ENCODE results near the gene ABHD16B. TPM values are rescaled to one million over a fixed set of nuclear protein-coding genes. Genes with fewer than 3 reads are reported as not detected.

ABHD16B gene
- total and polyA plus RNA-seq, 2 of the 13 experiments (the other 11 are each of a cell fraction or from before 2014, with no cell fraction given) = not detected

DNA sequence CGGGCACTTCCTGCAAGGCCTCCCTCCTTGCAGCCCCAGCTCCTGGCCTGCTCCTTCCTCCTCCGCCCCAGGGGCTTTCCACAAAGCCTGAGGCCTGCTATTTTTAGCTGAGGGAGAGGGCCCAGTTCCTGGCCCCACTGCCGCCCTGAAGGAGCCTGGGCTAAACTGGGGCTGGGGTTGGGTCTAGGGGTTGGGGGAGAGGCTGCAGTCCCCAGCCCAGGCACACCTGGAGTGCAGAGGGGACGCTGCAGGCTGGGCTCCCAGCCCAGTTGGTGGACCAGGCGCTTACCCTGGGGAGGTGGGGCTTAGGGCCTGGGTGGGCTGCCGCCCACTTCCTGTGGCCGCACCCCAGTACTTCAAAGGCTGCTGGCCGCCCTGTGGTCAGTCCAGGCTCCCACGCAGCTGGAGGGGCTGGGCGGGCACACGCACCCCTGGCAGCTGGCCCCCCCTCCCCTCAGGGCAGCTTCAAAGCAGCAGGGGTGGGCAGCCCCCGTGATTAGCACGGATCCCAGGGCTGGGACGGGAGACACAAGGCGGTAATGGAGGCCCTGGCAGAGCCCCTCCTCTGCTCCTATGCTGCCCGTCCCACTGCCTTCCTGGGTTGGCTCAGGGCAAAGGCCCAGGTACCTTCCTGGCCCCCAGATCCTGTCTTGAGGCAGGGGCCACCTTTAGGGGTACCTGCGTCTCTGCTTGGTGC, 7.1 kb upstream of the ABHD16B start (continued):
- TF ChIP-seq, protein P1, sequence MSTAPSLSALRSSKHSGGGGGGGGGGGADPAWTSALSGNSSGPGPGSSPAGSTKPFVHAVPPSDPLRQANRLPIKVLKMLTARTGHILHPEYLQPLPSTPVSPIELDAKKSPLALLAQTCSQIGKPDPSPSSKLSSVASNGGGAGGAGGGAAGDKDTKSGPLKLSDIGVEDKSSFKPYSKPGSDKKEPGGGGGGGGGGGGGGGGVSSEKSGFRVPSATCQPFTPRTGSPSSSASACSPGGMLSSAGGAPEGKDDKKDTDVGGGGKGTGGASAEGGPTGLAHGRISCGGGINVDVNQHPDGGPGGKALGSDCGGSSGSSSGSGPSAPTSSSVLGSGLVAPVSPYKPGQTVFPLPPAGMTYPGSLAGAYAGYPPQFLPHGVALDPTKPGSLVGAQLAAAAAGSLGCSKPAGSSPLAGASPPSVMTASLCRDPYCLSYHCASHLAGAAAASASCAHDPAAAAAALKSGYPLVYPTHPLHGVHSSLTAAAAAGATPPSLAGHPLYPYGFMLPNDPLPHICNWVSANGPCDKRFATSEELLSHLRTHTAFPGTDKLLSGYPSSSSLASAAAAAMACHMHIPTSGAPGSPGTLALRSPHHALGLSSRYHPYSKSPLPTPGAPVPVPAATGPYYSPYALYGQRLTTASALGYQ (CRISPR knock-in tag; IDR thresholded peaks at IDR 0.05) = peak; percentile 86; the same call in 1 of the 2 replicates
- TF ChIP-seq MXI1 (IDR thresholded peaks at IDR 0.05; ENCODE audit: borderline replicate concordance, low read depth, low read length) = no peak
- peak; percentile 9; the same call in 1 of the 2 replicates for TF ChIP-seq ZNF12 (CRISPR knock-in tag; IDR thresholded peaks at IDR 0.05)
- TF ChIP-seq CHD4 (IDR thresholded peaks at IDR 0.05; ENCODE audit: borderline replicate concordance, low read length) = no peak
- TF ChIP-seq MED8 (CRISPR knock-in tag; IDR thresholded peaks at IDR 0.05; ENCODE audit: insufficient replicate concordance) = no peak
- TF ChIP-seq PPARG (CRISPR knock-in tag; conservative IDR thresholded peaks at IDR 0.05) = 0 out of 2 replicates have a peak, but pooled peaks have one; percentile 11
- 0 out of 2 replicates have a peak, but pooled peaks have one; percentile 44 for TF ChIP-seq CCDC6 (CRISPR knock-in tag; IDR thresholded peaks at IDR 0.05)
- TF ChIP-seq TAF15 (IDR thresholded peaks at IDR 0.05; ENCODE audit: low read depth, low read length, poor library complexity, severe bottlenecking) = no peak
- no peak for TF ChIP-seq THYN1 (CRISPR knock-in tag; IDR thresholded peaks at IDR 0.05; ENCODE audit: borderline replicate concordance, low read depth)
- TF ChIP-seq ZNF7 (CRISPR knock-in tag; IDR thresholded peaks at IDR 0.05) = no peak
- TF ChIP-seq RBM22 (optimal IDR thresholded peaks at IDR 0.05; ENCODE audit: low read length) = no peak
- TF ChIP-seq ZNF777 (CRISPR knock-in tag; IDR thresholded peaks at IDR 0.05) = peak; percentile 46; the same call in 1 of the 2 replicates
- TF ChIP-seq, protein P2, sequence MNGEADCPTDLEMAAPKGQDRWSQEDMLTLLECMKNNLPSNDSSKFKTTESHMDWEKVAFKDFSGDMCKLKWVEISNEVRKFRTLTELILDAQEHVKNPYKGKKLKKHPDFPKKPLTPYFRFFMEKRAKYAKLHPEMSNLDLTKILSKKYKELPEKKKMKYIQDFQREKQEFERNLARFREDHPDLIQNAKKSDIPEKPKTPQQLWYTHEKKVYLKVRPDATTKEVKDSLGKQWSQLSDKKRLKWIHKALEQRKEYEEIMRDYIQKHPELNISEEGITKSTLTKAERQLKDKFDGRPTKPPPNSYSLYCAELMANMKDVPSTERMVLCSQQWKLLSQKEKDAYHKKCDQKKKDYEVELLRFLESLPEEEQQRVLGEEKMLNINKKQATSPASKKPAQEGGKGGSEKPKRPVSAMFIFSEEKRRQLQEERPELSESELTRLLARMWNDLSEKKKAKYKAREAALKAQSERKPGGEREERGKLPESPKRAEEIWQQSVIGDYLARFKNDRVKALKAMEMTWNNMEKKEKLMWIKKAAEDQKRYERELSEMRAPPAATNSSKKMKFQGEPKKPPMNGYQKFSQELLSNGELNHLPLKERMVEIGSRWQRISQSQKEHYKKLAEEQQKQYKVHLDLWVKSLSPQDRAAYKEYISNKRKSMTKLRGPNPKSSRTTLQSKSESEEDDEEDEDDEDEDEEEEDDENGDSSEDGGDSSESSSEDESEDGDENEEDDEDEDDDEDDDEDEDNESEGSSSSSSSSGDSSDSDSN (CRISPR knock-in tag; IDR thresholded peaks at IDR 0.05) = no peak; the same call in none of the 2 replicates
- TF ChIP-seq TBL1XR1 (IDR thresholded peaks at IDR 0.05; ENCODE audit: borderline replicate concordance, low read length, partially characterized antibody) = no peak
- TF ChIP-seq, protein P3, sequence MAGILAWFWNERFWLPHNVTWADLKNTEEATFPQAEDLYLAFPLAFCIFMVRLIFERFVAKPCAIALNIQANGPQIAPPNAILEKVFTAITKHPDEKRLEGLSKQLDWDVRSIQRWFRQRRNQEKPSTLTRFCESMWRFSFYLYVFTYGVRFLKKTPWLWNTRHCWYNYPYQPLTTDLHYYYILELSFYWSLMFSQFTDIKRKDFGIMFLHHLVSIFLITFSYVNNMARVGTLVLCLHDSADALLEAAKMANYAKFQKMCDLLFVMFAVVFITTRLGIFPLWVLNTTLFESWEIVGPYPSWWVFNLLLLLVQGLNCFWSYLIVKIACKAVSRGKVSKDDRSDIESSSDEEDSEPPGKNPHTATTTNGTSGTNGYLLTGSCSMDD (CRISPR knock-in tag; IDR thresholded peaks at IDR 0.05) = 0 out of 2 replicates have a peak, but pooled peaks have one; percentile 80
- TF ChIP-seq, protein P4, sequence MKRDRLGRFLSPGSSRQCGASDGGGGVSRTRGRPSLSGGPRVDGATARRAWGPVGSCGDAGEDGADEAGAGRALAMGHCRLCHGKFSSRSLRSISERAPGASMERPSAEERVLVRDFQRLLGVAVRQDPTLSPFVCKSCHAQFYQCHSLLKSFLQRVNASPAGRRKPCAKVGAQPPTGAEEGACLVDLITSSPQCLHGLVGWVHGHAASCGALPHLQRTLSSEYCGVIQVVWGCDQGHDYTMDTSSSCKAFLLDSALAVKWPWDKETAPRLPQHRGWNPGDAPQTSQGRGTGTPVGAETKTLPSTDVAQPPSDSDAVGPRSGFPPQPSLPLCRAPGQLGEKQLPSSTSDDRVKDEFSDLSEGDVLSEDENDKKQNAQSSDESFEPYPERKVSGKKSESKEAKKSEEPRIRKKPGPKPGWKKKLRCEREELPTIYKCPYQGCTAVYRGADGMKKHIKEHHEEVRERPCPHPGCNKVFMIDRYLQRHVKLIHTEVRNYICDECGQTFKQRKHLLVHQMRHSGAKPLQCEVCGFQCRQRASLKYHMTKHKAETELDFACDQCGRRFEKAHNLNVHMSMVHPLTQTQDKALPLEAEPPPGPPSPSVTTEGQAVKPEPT (CRISPR knock-in tag; IDR thresholded peaks at IDR 0.05; ENCODE audit: low read depth) = no peak
- no peak for TF ChIP-seq ZNF460 (CRISPR knock-in tag; IDR thresholded peaks at IDR 0.05; ENCODE audit: borderline replicate concordance)
- TF ChIP-seq THAP11 (CRISPR knock-in tag; IDR thresholded peaks at IDR 0.05) = peak; percentile 24; the same call in 1 of the 2 replicates
- 0 out of 2 replicates have a peak, but pooled peaks have one; percentile 45 for TF ChIP-seq KLF12 (CRISPR knock-in tag; IDR thresholded peaks at IDR 0.05; ENCODE audit: borderline replicate concordance)

Measured in HepG2 (cell line).